DND-41 (cell line): ENCODE data around the gene TEFM.

Experiments used
- CTCF ChIP-seq: IDR thresholded peaks from 2 replicates; pipeline ENCODE4 v1.5.1; 2012; ENCODE audit warnings: borderline replicate concordance, low read length, moderate library complexity, mild to moderate bottlenecking; ENCODE audit not compliant: poor library complexity, severe bottlenecking; ENCODE audit errors: extremely low read depth
- EZH2 ChIP-seq: IDR thresholded peaks from 3 replicates; pipeline ENCODE4 v1.6.1; 2012; ENCODE audit warnings: borderline replicate concordance, low read depth, mild to moderate bottlenecking, moderate library complexity, low read length, inconsistent platforms; ENCODE audit not compliant: severe bottlenecking

DNA sequence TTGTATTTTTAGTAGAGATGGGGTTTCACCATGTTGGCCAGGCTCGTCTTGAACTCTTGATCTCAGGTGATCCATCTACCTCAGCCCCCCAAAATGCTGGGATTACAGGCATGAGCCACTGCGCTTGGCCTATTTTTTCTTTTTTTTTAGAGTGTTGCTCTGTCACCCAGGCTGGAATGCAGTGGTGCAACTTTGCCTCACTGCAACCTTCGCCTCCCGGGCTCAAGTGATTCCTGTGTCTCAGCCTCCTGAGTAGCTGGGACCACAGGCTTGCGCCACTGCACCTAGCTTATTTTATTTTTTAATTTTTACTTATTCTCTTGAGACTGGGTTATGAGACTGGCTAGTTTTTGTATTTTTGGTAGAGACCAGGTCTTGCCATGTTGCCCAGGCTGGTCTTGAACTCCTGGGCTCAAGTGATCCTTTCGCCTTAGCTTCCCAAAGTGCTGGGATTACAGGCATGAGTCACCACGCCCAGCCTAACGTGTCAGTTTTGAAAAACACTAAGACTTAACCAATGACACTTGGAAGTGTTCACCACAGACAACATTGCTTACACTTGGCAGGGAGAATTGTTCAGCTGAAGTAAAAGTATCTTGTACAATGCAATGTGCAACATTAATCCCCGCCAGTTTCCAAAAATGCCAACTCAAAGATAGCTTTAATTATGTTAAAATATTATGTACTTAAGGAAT, 47.3 kb downstream of the TEFM start:
- TF ChIP-seq CTCF (no peak), EZH2 (no peak)
